Stomach (tissue), 4 donors: ENCODE results near the gene RASD2.
"Not testable (repeated sequence)": the region's sequence is repeated elsewhere in the genome, so short reads cannot be mapped to it uniquely, and the experiment has no call there.

ENCODE experiments used
- POLR2A ChIP-seq, 4 donors: fragments of 450-650 bp; IDR thresholded peaks; one replicate each; pipeline ENCODE4 v1.6.1; 2016; ENCODE audit warnings: antibody characterized with exemption in 4 of 4, control low read depth in 2 of 4, mild to moderate bottlenecking in 1 of 4, moderate library complexity in 1 of 4
- POLR2AphosphoS5 ChIP-seq, 3 donors: sonication (generic); formaldehyde crosslinking; IDR thresholded peaks; one replicate each; pipeline ENCODE4 v1.6.1; 2016; ENCODE audit warnings: antibody characterized with exemption in 3 of 3
- TF ChIP-seq, protein P1 (sequence below), 7 experiments: fragments of 450-650 bp in 4 of 7; fragments of 200-600 bp in 3 of 7; sonication (generic) in 3 of 7; IDR thresholded peaks; one replicate each; pipeline ENCODE4 v1.5.1; 2016 to 2019; ENCODE audit warnings: antibody characterized with exemption in 7 of 7, control low read depth in 2 of 7, mild to moderate bottlenecking in 1 of 7

- not testable (repeated sequence) for TF ChIP-seq POLR2A, POLR2AphosphoS5 (IDR thresholded peaks at IDR 0.05)
- TF ChIP-seq, protein P1, sequence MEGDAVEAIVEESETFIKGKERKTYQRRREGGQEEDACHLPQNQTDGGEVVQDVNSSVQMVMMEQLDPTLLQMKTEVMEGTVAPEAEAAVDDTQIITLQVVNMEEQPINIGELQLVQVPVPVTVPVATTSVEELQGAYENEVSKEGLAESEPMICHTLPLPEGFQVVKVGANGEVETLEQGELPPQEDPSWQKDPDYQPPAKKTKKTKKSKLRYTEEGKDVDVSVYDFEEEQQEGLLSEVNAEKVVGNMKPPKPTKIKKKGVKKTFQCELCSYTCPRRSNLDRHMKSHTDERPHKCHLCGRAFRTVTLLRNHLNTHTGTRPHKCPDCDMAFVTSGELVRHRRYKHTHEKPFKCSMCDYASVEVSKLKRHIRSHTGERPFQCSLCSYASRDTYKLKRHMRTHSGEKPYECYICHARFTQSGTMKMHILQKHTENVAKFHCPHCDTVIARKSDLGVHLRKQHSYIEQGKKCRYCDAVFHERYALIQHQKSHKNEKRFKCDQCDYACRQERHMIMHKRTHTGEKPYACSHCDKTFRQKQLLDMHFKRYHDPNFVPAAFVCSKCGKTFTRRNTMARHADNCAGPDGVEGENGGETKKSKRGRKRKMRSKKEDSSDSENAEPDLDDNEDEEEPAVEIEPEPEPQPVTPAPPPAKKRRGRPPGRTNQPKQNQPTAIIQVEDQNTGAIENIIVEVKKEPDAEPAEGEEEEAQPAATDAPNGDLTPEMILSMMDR (IDR thresholded peaks at IDR 0.05), result not testable (repeated sequence)
These were observed 32.8 kb upstream of the RASD2 start for GRCh38 chr22:35507851-35508250.
